Prostate gland (tissue), 2 donors: ENCODE data around the gene URM1. TPM values are rescaled to one million over a fixed set of nuclear protein-coding genes. Genes with fewer than 3 reads are reported as not detected.
A peak's percentile ranks its signal among the peaks of the same experiment; 100 is the strongest.
"Not testable (repeated sequence)": the region's sequence is repeated elsewhere in the genome, so short reads cannot be mapped to it uniquely, and the experiment has no call there.

Experiments used
- DNase-seq: peaks from one replicate; pipeline ENCODE4 v3.0.0-alpha.2; 2019; ENCODE audit warnings: low spot score
- H3K27ac ChIP-seq, 2 donors: fragments of 200-600 bp; sonication (generic); 2 replicates each; pipeline ENCODE4 v1.5.1; 2017 to 2019
- H3K27me3 ChIP-seq: fragments of 200-600 bp; sonication (generic); replicated peaks from 2 replicates; pipeline ENCODE4 v1.5.1; 2019; ENCODE audit not compliant: insufficient read depth
- H3K36me3 ChIP-seq, 2 donors: fragments of 200-600 bp; sonication (generic); 1 replicate in 1 of 2; 2 replicates in 1 of 2; pipeline versions ENCODE4 v1.5.1 to v1.8.1; 2017 to 2019
- H3K4me1 ChIP-seq: fragments of 200-600 bp; sonication (generic); replicated peaks from 2 replicates; pipeline ENCODE4 v1.5.1; 2019
- H3K4me3 ChIP-seq, 2 donors: fragments of 200-600 bp; sonication (generic); 2 replicates each; pipeline ENCODE4 v1.5.1; 2017 to 2019
- H3K9me3 ChIP-seq: fragments of 200-600 bp; sonication (generic); 2 replicates; pipeline ENCODE4 v1.5.1; 2017
- CTCF ChIP-seq, 4 experiments: fragments of 200-600 bp in 2 of 4; fragments of 450-650 bp in 2 of 4; sonication (generic) in 2 of 4; IDR thresholded peaks; 1 replicate in 3 of 4; 2 replicates in 1 of 4; pipeline ENCODE4 v1.5.1; 2016 to 2019; ENCODE audit warnings: antibody characterized with exemption in 4 of 4, mild to moderate bottlenecking in 2 of 4, moderate library complexity in 2 of 4
- POLR2A ChIP-seq: fragments of 450-650 bp; IDR thresholded peaks from one replicate; pipeline ENCODE4 v1.6.1; 2016; ENCODE audit warnings: antibody characterized with exemption, mild to moderate bottlenecking
- POLR2AphosphoS5 ChIP-seq: sonication (generic); formaldehyde crosslinking; IDR thresholded peaks from one replicate; pipeline ENCODE4 v1.6.1; 2017; ENCODE audit warnings: antibody characterized with exemption
- WGBS: methylation state at CpG from one replicate; pipeline ENCODE4 v1.1.5; 2018; 5-methylcytosine and 5-hydroxymethylcytosine counted together
- intact Hi-C: fragments of 100-400 bp; cut with DNase I; formaldehyde crosslinking; loops from one replicate; pipeline ENCODE4 v1.14.2; 2022
- total RNA-seq, 2 donors: library from RNA; depleted of rRNA; stranded (reverse); fragments of >200 nt; gene quantifications; one replicate each; pipeline ENCODE4 v1.1.0, GENCODE V29; 2016

URM1 gene
- total RNA-seq, 2 donors from 2014 or later: 33.2 to 41.7 TPM

- Histone ChIP-seq H3K9me3 (no peaks in the 10 kb centered on the region), H3K4me1 (no peaks in the 10 kb centered on the region), H3K27me3 (no peaks in the 10 kb centered on the region), H3K27ac (peak within 1 kb of the TSS; percentile 78 to 84), H3K4me3 (peak within 1 kb of the TSS; percentile 88 to 91), H3K36me3 (no peaks in the 10 kb centered on the region)
- intact Hi-C loops: no loop called here
- peak; percentile 42 for DNase-seq
- under 1% methylated on average over 38 of the region's 59 CpGs for WGBS
- TF ChIP-seq POLR2A (no peak), CTCF (IDR thresholded peaks at IDR 0.05) (no peak), POLR2AphosphoS5 (no peak)
Observed at GRCh38 chr9:128420651-128421481, 49.7 kb downstream of the URM1 start, which contains the start of gene CERCAM. Gene CERCAM, plus strand, starts transcription at chr9:128420857. Its CDS starts 21 bp downstream, at chr9:128420878.

- H3K27ac ChIP-seq: peak overlapping the region in 1 of 2 donors; percentile 84
- no peak for DNase-seq
- TF ChIP-seq CTCF (IDR thresholded peaks at IDR 0.05) (no peak), POLR2AphosphoS5 (no peak), POLR2A (no peak)
- H3K4me1 ChIP-seq: no peaks in the 10 kb centered on the region
- H3K27me3 ChIP-seq: no peaks in the 10 kb centered on the region
- intact Hi-C loops: no loop called here
- 18% methylated on average over 11 of the region's 11 CpGs for WGBS
- peak overlapping the region; percentile 88 to 91 for H3K4me3 ChIP-seq
- H3K36me3 ChIP-seq: no peaks in the 10 kb centered on the region
- H3K9me3 ChIP-seq: no peaks in the 10 kb centered on the region
Observed at GRCh38 chr9:128421482-128421996, 50.4 kb downstream of the URM1 start.

- H3K4me3 ChIP-seq, H3K9me3 ChIP-seq, H3K4me1 ChIP-seq, DNase-seq, intact Hi-C loops, H3K27me3 ChIP-seq, H3K27ac ChIP-seq, H3K36me3 ChIP-seq: not testable (repeated sequence)
- 91% methylated on average over 13 of the region's 13 CpGs for WGBS
Observed at GRCh38 chr9:128422022-128422782, 51.0 kb downstream of the URM1 start.

GRCh38 chr9:128422783-128423150 is 51.6 kb downstream of the URM1 start:
- no peaks in the 10 kb centered on the region for H3K4me1 ChIP-seq
- 91% methylated on average over 5 of the region's 5 CpGs for WGBS

GRCh38 chr9:128423356-128423755 is 52.2 kb downstream of the URM1 start:
- DNase-seq, H3K27ac ChIP-seq, H3K4me1 ChIP-seq, H3K9me3 ChIP-seq, H3K4me3 ChIP-seq, H3K36me3 ChIP-seq, H3K27me3 ChIP-seq, intact Hi-C loops: not testable (repeated sequence)
- 81% methylated on average over 6 of the region's 6 CpGs for WGBS

More at GRCh38 chr9:128422783-128423150, 51.6 kb downstream of the URM1 start:
- no peak overlapping the region for H3K4me3 ChIP-seq
- no peaks in the 10 kb centered on the region for H3K36me3 ChIP-seq
- H3K27me3 ChIP-seq: no peaks in the 10 kb centered on the region
- no peaks in the 10 kb centered on the region for H3K9me3 ChIP-seq
- no peak for DNase-seq
- intact Hi-C loops: no loop called here
- no peak for TF ChIP-seq POLR2A
- TF ChIP-seq CTCF (IDR thresholded peaks at IDR 0.05): no peak
- no peak overlapping the region for H3K27ac ChIP-seq
